Measurements from ENCODE around the gene CPEB2.

Gene CPEB2

DNA sequence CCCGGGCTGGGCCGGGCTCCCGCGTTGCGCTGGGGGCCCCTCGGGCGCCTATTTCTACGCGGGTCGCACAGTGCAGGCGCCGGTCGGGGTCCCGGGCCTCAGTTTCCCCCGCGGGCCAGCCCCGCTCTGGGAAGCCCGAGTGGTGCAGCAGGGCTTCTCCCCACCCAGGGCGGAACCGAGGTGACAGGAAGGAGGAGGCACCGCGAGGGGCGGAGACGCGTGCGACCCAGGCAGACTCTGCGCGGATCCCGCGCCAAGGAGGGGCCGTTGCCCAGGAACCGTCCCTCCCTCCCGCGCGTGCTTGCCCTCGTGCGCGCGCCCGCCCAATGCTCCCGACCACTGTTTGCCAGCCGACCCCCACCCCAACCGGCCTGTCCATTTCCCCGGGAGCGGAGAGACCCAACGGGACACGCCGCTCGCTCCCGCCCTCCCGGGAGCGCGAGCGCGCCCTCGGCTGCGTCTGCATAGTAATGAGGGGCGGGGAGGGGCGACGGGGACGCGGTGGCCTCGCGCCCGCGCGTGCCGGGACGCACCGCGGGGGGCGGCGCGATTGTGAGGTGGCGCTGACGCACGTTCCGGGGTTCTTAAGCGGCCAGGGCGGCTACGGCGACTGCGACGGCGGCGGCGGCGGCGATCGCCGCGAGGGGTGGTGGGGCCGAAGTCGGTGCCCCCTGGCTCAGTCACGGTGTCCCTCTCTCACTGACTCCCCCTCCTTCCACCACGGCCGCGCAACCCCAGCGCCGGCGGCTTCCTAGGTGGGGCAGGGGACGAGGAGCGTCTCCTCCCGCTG lies at the start of gene CPEB2:
Gene CPEB2 (plus strand): TSS at position 613 of the 790 bp plus-strand sequence. CDS start 193 bp downstream, outside the sequence.
- DNase-seq (ENCODE audit: low read depth, low spot score) = peak; percentile 82

- no peak for DNase-seq (ENCODE audit: low read depth, low spot score)
These were observed 43.8 kb upstream of the CPEB2 start for GRCh38 chr4:14958436-14958835.

DNA sequence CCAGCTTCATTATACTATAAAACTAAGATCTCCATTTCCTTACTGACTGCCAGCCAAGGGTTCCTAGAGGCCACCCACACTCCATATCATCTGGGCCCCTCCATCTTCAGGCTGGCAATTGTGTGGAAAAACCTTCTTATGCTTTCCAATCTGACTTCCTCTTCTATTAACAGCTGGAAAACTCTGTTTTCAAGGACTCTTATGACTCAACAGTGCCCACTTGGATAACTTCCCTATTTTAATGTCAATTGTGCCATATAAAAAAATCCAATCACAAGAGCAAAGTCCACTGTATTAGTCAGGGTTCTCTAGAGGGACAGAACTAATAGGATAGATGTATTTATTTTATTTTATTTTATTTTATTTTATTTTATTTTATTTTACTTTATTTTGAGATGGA lies 41.0 kb upstream of the CPEB2 start:
- DNase-seq (ENCODE audit: low read depth, low spot score) = no peak

- DNase-seq (ENCODE audit: low read depth, low spot score) = no peak
These were observed 37.2 kb upstream of the CPEB2 start for GRCh38 chr4:14965071-14965470.

- no peak for DNase-seq (ENCODE audit: low read depth, low spot score)
These were observed 34.3 kb upstream of the CPEB2 start for GRCh38 chr4:14967982-14968381.

- no peak for DNase-seq (ENCODE audit: low read depth, low spot score)
These were observed 24.5 kb upstream of the CPEB2 start for GRCh38 chr4:14977830-14978229.

DNA sequence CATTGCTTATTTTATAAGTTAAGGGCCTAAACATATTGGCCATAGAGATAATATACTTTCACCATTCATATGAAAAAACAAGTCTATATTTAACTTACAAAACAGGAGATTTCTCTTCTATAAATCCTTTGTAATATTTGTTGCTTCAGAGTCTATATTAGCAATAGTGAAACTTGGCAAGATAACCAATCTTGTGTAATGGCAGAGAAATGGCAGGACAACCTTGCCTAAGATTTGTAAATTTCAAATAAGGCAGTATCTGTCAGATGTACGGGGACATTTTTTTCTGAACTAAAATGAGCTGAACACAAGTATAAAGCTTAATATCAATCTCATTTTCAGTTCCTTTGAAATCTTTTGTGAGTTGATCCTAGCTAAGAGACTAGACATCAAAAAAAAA lies 17.8 kb upstream of the CPEB2 start:
- DNase-seq (ENCODE audit: low read depth, low spot score) = no peak

DNA sequence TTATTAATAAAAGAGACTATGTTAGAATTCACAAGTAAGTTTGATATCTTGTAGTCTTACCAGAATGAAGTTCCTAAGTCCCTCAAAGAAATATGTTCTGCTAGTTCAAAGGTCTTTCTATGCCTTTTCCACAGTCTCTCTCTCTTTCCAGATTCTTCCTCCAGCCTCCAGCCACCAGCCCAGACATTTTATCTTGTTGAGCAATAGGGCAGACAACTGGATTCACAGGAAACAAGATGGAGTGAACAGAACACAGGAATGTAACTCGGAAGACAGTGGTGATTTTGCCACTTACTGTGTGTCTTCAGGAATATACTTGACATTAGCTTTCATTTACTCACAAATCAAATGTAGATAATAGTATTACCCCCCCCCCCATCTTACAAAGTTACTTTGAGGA lies 17.1 kb upstream of the CPEB2 start:
- DNase-seq (ENCODE audit: low read depth, low spot score) = no peak

GRCh38 chr4:14985843-14986242 lies 16.4 kb upstream of the CPEB2 start:
- no peak for DNase-seq (ENCODE audit: low read depth, low spot score)

DNA sequence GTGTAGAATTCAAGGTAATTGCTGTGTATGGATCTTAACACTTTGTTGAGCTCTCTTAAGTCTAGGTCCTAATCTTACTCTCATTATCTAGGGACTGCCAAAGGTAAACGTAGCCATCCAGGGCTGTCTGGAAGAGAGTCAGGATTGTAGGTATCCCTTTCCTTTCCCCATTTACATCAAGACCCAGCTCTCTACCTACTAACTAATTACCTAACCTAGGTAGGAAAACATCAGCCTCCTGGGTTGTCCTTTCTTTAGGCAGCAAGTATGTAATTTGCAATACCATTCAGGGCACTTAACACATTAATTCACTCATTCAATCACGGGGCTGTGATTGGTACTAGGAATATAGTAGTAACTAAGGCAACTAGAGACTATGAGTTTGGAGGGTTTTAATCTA lies 15.2 kb upstream of the CPEB2 start:
- no peak for DNase-seq (ENCODE audit: low read depth, low spot score)

GRCh38 chr4:14990484-14990883 lies 11.8 kb upstream of the CPEB2 start:
- no peak for DNase-seq (ENCODE audit: low read depth, low spot score)

- DNase-seq (ENCODE audit: low read depth, low spot score) = no peak
These were observed 8.0 kb upstream of the CPEB2 start for GRCh38 chr4:14994242-14994641.

DNA sequence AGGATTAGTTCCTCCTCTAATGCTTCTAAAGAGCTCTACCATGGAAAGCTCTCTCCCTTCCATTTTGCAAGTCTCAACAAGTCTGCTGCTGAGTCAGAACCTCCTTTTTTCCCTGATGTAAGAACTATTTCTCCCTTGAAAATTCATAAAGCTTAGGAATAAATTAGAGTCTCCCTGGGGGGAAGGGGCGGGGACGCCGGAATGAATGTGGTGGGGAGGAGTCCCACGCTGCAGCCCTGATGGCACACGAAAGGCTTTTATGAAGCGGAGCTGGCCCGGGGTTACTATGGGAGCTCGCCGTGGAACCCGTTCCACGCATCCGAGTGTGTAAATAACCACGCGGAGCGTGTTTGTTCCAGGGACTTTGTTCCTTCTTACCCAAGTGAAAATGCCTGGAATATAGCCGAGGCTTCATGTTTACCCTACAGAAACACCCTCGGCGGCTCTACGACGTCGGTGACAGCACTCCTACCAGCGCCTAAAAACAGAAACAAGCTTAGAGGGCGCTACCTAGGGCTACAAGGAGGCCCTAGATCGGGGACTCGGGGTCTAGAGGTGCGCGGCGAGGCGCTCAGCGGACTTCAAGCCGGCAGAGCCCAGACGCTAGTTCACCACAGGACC lies 923 bp upstream of the CPEB2 start:
- DNase-seq (ENCODE audit: low read depth, low spot score) = no peak

GRCh38 chr4:15002659-15003400 lies 549 bp downstream of the CPEB2 start:
- peak; percentile 22 for DNase-seq (ENCODE audit: low read depth, low spot score)

DNA sequence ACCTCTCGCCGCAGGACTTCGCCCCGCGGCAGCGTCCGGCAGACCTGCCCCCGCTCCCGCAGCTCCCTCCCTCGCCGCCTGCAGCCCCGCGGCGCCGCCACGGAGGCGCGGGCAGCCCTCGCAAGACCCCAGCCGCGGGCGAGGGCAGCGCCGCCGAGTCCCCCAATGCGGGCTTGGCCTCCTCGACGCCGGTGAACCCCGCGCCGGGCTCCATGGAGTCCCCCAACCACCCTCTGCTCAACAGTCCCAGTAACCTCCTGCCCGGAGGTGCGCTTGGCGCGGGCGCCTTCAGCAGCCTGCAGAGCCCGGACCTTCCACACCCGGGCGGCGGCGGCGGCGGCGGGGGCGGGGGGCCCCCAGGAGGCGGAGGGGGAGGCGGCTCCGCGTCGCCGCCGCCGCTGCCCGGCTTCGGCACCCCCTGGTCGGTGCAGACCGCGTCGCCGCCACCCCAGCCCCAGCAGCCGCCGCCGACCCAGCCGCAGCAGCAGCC lies 1.2 kb downstream of the CPEB2 start:
- DNase-seq (ENCODE audit: low read depth, low spot score) = peak; percentile 26

DNA sequence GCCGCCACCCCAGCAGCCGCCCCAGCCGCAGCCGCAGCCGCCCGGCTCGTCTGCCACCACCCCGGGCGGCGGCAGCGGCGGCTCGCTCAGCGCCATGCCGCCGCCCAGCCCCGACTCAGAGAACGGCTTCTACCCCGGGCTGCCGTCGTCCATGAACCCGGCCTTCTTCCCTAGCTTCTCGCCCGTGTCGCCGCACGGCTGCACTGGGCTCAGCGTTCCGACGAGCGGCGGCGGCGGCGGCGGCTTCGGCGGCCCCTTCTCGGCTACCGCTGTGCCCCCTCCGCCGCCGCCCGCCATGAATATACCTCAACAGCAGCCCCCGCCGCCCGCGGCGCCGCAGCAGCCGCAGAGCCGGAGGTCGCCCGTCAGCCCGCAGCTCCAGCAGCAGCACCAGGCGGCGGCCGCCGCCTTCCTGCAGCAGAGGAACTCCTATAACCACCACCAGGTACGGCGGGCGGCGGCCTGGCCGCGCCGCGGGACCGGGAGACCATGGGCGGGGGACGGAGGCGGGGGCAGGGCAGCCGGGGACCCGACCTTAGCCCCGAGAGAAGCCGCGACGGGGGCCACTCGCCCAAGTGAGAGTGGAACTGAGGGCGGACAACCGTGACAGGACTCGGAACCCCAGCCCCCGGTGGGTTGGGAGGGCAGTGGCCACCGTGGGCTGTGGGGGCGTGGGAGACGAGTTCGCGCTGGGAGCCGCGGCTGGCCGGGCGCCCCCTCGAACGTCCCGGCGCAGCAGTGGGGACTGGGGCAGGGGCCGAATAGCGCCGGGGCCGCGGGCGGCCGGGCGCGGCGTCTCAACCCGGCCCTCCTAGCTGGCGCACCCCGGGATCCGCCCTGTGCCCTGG lies 1.8 kb downstream of the CPEB2 start:
- DNase-seq (ENCODE audit: low read depth, low spot score) = peak; percentile 7

DNA sequence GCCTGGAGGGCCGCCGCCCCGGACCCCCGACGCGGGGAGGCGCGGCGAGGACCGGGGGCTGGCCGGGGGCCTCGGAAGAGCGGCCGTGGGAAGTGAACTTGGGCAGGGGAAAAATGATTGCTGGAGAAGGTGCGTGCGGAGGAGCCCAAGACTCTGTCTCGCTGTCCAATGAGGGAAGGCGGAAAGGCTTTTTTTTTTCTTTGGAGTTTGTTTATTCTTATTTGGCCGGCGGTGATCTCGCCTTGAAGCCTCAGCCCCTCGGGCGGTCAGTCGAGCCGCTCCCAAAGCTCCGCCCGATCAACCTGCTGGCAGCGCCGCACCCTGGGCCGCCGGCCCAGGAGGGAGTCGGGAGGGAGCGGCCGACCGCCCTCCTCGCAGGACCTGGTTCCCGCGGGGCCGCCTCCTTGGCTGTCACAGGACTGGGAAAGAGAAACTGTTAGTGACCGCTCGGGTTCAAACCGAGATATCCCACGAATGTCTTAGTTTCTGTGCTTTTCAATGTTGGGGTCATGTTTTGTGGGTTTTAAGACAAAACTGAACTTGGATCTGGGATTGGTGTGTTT lies 2.5 kb downstream of the CPEB2 start:
- no peak for DNase-seq (ENCODE audit: low read depth, low spot score)

GRCh38 chr4:15005474-15006115 lies 3.3 kb downstream of the CPEB2 start:
- DNase-seq (ENCODE audit: low read depth, low spot score) = no peak

DNA sequence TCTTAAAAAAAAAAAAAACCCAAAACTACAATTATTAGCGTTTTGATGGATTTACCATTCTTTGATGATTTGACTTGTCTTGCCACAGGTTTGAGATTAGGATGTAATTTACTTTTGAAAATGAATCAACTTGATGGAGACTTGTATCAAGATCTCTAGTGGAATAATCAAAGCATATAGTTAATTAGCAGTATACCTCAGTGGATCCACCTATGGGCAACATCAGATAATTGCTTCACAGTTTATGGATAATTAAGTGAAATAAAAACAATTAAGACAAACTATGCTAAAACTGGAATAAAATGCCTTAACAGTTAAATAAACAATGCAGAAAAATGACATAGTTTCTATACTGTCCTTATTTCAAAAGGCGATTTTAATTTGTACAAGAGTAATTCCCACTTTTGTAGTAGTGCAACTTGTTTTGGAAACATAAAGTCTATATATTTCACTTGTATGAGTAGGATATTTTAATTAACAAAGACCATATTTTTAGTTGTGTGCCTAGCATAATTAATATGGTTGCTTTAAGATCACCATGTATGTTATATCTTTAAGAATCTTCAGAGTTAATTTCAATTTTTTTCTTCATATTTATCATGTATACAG lies 4.2 kb downstream of the CPEB2 start:
- no peak for DNase-seq (ENCODE audit: low read depth, low spot score)

GRCh38 chr4:15007201-15007600 lies 4.9 kb downstream of the CPEB2 start:
- no peak for DNase-seq (ENCODE audit: low read depth, low spot score)

Data from activated naive CD8-positive, alpha-beta T cell treated with anti-CD3 and anti-CD28 coated beads, Interleukin-2, amount 50 U/mL, for 16 hours (primary cell).